PC-9 (cell line): ENCODE data around the gene B3GAT1. TPM values are rescaled to one million over a fixed set of nuclear protein-coding genes. Genes with fewer than 3 reads are reported as not detected.

Experiments used
- BruUV-seq: library from RNA; stranded (reverse); fragments of 400-500 nt; replicated peaks from 2 replicates; lab custom pipeline; 2021; lab: Mats Ljungman, UMichigan
- CTCF ChIA-PET: fragments of 300-600 bp; sonication (Branson Sonifier 250); formaldehyde crosslinking; loops from one replicate; lab custom pipeline; 2022; ENCODE audit warnings: antibody characterized with exemption; lab: Charles Lee
- POLR2A ChIA-PET: fragments of 300-600 bp; sonication (Branson Sonifier 250); formaldehyde crosslinking; loops from one replicate; lab custom pipeline; 2022; ENCODE audit warnings: antibody characterized with exemption; ENCODE audit not compliant: unreplicated experiment; lab: Charles Lee
- DNase-seq, 2 experiments: peaks; one replicate each; pipeline versions ENCODE4 v3.0.0 to v3.0.0-alpha.2; 2015 to 2022; ENCODE audit warnings: mixed read lengths in 1 of 2
- H2AFZ ChIP-seq: fragments of 200-600 bp; sonication (generic); 2 replicates; pipeline ENCODE4 v1.8.1; 2017; ENCODE audit warnings: antibody characterized with exemption
- H3F3A ChIP-seq: fragments of 200-600 bp; sonication (generic); 2 replicates; pipeline ENCODE4 v1.8.1; 2017; ENCODE audit warnings: antibody characterized with exemption, mild to moderate bottlenecking, low read depth; ENCODE audit not compliant: insufficient read depth
- H3K27ac ChIP-seq: fragments of 200-600 bp; sonication (generic); 2 replicates; pipeline ENCODE4 v1.6.1; 2016; ENCODE audit warnings: mixed run types
- H3K27me3 ChIP-seq: fragments of 200-600 bp; sonication (generic); 2 replicates; pipeline ENCODE4 v1.6.1; 2016; ENCODE audit warnings: low read depth, mixed run types; ENCODE audit not compliant: insufficient read depth
- H3K36me3 ChIP-seq: fragments of 200-600 bp; sonication (generic); 2 replicates; pipeline ENCODE4 v1.6.1; 2016; ENCODE audit warnings: low read depth, mixed run types
- H3K4me1 ChIP-seq: fragments of 200-600 bp; sonication (generic); replicated peaks from 2 replicates; pipeline ENCODE4 v1.6.1; 2016; ENCODE audit warnings: mixed run types; ENCODE audit not compliant: insufficient read depth
- H3K4me2 ChIP-seq: fragments of 200-600 bp; sonication (generic); 2 replicates; pipeline ENCODE4 v1.6.1; 2017; ENCODE audit warnings: mixed run types
- H3K4me3 ChIP-seq: fragments of 200-600 bp; sonication (generic); 2 replicates; pipeline ENCODE4 v1.6.1; 2016; ENCODE audit warnings: mixed run types
- H3K79me2 ChIP-seq: fragments of 200-600 bp; sonication (generic); 2 replicates; pipeline ENCODE4 v1.6.1; 2017; ENCODE audit warnings: low read depth, mixed run types
- H3K9me2 ChIP-seq: fragments of 200-600 bp; sonication (generic); 2 replicates; pipeline ENCODE4 v1.8.1; 2017; ENCODE audit warnings: mild to moderate bottlenecking; ENCODE audit not compliant: insufficient read depth
- H3K9me3 ChIP-seq: fragments of 200-600 bp; sonication (generic); 2 replicates; pipeline ENCODE4 v1.8.1; 2016; ENCODE audit warnings: low read depth; ENCODE audit not compliant: insufficient read depth
- H4K20me1 ChIP-seq: fragments of 200-600 bp; sonication (generic); 2 replicates; pipeline ENCODE4 v1.8.1; 2017; ENCODE audit not compliant: insufficient read depth
- EZH2 ChIP-seq: fragments of 200-600 bp; sonication (generic); IDR thresholded peaks from 2 replicates; pipeline ENCODE4 v1.8.0; 2017; ENCODE audit warnings: antibody characterized with exemption, low read depth
- intact Hi-C: fragments of 100-400 bp; cut with micrococcal nuclease; formaldehyde crosslinking; loops from one replicate; pipeline ENCODE4 v1.10.0; 2022; ENCODE audit not compliant: unreplicated experiment
- total RNA-seq: library from RNA; stranded (reverse); gene quantifications from 2 replicates; pipeline ENCODE4 v1.2.3, GENCODE V29; 2021
- TF ChIP-seq, protein P1 (sequence below): fragments of 200-600 bp; sonication (generic); conservative IDR thresholded peaks from 2 replicates; pipeline ENCODE4 v1.6.1; 2017; ENCODE audit warnings: mixed run types, antibody characterized with exemption, mild to moderate bottlenecking, moderate library complexity

Gene B3GAT1
- total RNA-seq, 1 experiment from 2014 or later = not detected

- Histone ChIP-seq H3K27ac (no peak overlapping the region), H3K79me2 (no peaks in the 10 kb centered on the region), H3K36me3 (no peaks in the 10 kb centered on the region), H4K20me1 (no peaks in the 10 kb centered on the region), H3K27me3 (peaks cover 33% of the 10 kb centered on the region; the same call in 1 of the 2 replicates), H3F3A (no peaks in the 10 kb centered on the region), H2AFZ (no peak overlapping the region), H3K4me3 (no peak overlapping the region), H3K9me3 (no peaks in the 10 kb centered on the region), H3K4me2 (no peak overlapping the region), H3K4me1 (no peaks in the 10 kb centered on the region), H3K9me2 (no peaks in the 10 kb centered on the region)
- no peak for DNase-seq
- BruUV-seq = no TSS peak
- POLR2A ChIA-PET = no interaction called here
- CTCF ChIA-PET = no interaction called here
- TF ChIP-seq, protein P1, sequence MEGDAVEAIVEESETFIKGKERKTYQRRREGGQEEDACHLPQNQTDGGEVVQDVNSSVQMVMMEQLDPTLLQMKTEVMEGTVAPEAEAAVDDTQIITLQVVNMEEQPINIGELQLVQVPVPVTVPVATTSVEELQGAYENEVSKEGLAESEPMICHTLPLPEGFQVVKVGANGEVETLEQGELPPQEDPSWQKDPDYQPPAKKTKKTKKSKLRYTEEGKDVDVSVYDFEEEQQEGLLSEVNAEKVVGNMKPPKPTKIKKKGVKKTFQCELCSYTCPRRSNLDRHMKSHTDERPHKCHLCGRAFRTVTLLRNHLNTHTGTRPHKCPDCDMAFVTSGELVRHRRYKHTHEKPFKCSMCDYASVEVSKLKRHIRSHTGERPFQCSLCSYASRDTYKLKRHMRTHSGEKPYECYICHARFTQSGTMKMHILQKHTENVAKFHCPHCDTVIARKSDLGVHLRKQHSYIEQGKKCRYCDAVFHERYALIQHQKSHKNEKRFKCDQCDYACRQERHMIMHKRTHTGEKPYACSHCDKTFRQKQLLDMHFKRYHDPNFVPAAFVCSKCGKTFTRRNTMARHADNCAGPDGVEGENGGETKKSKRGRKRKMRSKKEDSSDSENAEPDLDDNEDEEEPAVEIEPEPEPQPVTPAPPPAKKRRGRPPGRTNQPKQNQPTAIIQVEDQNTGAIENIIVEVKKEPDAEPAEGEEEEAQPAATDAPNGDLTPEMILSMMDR = no peak
- TF ChIP-seq EZH2 = no peak
- intact Hi-C loops = no loop called here
Measured at GRCh38 chr11:134382830-134383229, 29.2 kb downstream of the B3GAT1 start.

DNA sequence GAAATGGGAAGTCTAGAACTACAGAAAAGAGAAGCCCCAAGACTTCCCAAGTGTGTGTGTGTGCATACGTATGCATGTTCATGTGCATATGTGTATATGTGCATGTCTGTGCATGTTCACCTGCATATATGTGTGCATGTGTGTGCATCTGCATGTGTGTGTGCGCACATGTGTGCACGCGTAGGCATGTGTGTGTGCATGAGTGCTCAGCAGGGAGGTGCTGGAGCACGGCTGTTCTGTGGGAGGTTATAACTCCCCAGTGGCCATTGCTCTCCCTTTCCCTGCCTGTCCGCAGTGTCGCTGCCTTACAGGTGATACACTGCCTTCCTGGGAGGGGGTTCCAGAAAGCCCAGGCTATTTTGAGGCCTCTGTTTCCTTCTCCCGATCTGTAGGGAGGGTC is 29.8 kb downstream of the B3GAT1 start:
- no peaks in the 10 kb centered on the region for H3K79me2 ChIP-seq
- H3K4me3 ChIP-seq = no peak overlapping the region
- CTCF ChIA-PET = no interaction called here
- DNase-seq = no peak
- H3K9me3 ChIP-seq = no peaks in the 10 kb centered on the region
- H3K4me1 ChIP-seq = no peaks in the 10 kb centered on the region
- no peak overlapping the region for H2AFZ ChIP-seq
- H3K36me3 ChIP-seq = no peaks in the 10 kb centered on the region
- peaks cover 28% of the 10 kb centered on the region; the same call in 1 of the 2 replicates for H3K27me3 ChIP-seq
- POLR2A ChIA-PET = no interaction called here
- no peaks in the 10 kb centered on the region for H3K9me2 ChIP-seq
- H4K20me1 ChIP-seq = no peaks in the 10 kb centered on the region
- H3F3A ChIP-seq = no peaks in the 10 kb centered on the region
- no peak overlapping the region for H3K4me2 ChIP-seq
- intact Hi-C loops = no loop called here
- TF ChIP-seq EZH2 = no peak
- TF ChIP-seq, protein P1 = no peak
- no peak overlapping the region for H3K27ac ChIP-seq
- BruUV-seq = no TSS peak

GRCh38 chr11:134380785-134381184 is 31.3 kb downstream of the B3GAT1 start:
- ChIA-PET CTCF (no interaction called here), POLR2A (no interaction called here)
- Histone ChIP-seq H3K27me3 (peaks cover 14% of the 10 kb centered on the region; the same call in 1 of the 2 replicates), H4K20me1 (no peaks in the 10 kb centered on the region), H3K4me1 (no peaks in the 10 kb centered on the region), H3K4me2 (no peak overlapping the region), H3K79me2 (no peaks in the 10 kb centered on the region), H3K36me3 (no peaks in the 10 kb centered on the region), H3F3A (no peaks in the 10 kb centered on the region), H3K27ac (no peak overlapping the region), H2AFZ (no peak overlapping the region), H3K9me2 (no peaks in the 10 kb centered on the region), H3K9me3 (no peaks in the 10 kb centered on the region), H3K4me3 (no peak overlapping the region)
- intact Hi-C loops = no loop called here
- DNase-seq = no peak
- TF ChIP-seq, protein P1 = no peak
- no peak for TF ChIP-seq EZH2
- BruUV-seq = no TSS peak
